ENCODE measurements around the gene WASF3. TPM values are rescaled to one million over a fixed set of nuclear protein-coding genes. Genes with fewer than 3 reads are reported as not detected.

WASF3 gene
- polyA plus RNA-seq, 2 donors = 1.4 to 1.5 TPM

DNA sequence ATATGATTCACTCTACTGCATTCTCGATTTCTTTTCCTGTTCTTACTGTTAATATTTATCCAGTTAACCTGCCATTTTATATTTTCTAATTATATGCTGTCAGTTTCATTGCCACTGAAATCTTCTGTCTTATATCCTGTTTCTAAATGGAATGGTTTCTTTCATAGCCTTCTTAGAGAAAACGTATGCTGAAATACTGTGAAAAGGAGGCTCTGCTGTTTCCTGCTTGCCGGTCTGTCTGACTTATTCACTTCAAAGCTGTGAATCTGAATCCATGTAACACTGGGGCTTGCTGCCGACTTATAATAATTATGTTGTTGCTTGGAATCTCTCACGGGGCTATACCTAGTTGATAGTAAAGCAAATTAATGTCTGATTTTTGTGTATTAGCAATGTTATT is 123.1 kb downstream of the WASF3 start:
- Histone ChIP-seq H3K36me3 (ENCODE audit: control insufficient read depth in 2 of 2, insufficient read depth in 2 of 2, low read length in 1 of 2) (peaks cover 4% of the 10 kb centered on the region in 2 donors), H3K4me3 (ENCODE audit: low read depth in 1 of 2, low read length in 2 of 2) (no peak overlapping the region), H3K9me3 (ENCODE audit: control insufficient read depth in 2 of 2, insufficient read depth in 1 of 2, low read depth in 1 of 2, low read length in 1 of 2) (no peaks in the 10 kb centered on the region), H3K4me1 (ENCODE audit: control insufficient read depth in 2 of 2, insufficient read depth in 2 of 2, low read length in 1 of 2) (no peaks in the 10 kb centered on the region), H3K27me3 (ENCODE audit: control insufficient read depth in 1 of 2, insufficient read depth in 2 of 2, low read length in 2 of 2) (no peaks in the 10 kb centered on the region), H3K27ac (ENCODE audit: low read depth in 2 of 2, low read length in 1 of 2) (no peak overlapping the region)
- WGBS, 2 donors = 73 to 76% methylated on average over 5 of the region's 5 CpGs

- H3K27ac ChIP-seq (ENCODE audit: low read depth in 2 of 2, low read length in 1 of 2) = no peak overlapping the region
- no peaks in the 10 kb centered on the region for H3K4me1 ChIP-seq (ENCODE audit: control insufficient read depth in 2 of 2, insufficient read depth in 2 of 2, low read length in 1 of 2)
- H3K4me3 ChIP-seq (ENCODE audit: low read depth in 1 of 2, low read length in 2 of 2) = no peak overlapping the region
- no peaks in the 10 kb centered on the region for H3K27me3 ChIP-seq (ENCODE audit: control insufficient read depth in 1 of 2, insufficient read depth in 2 of 2, low read length in 2 of 2)
- WGBS, 2 donors = 91 to 93% methylated on average over 15 of the region's 15 CpGs
- peaks cover 4% of the 10 kb centered on the region in 2 donors for H3K36me3 ChIP-seq (ENCODE audit: control insufficient read depth in 2 of 2, insufficient read depth in 2 of 2, low read length in 1 of 2)
- H3K9me3 ChIP-seq (ENCODE audit: control insufficient read depth in 2 of 2, insufficient read depth in 1 of 2, low read depth in 1 of 2, low read length in 1 of 2) = no peaks in the 10 kb centered on the region
Measured at GRCh38 chr13:26681036-26681435, 123.6 kb downstream of the WASF3 start.

DNA sequence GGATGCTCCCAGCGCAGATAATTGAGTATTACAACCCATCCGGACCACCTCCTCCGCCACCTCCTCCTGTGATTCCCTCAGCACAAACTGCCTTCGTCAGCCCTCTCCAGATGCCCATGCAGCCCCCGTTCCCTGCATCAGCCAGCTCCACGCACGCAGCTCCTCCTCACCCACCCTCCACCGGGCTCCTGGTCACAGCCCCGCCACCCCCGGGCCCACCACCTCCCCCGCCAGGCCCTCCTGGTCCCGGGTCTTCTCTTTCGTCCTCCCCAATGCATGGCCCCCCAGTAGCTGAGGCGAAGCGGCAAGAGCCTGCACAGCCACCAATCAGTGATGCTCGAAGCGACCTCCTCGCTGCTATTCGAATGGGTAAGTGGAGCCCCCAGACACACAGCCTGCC is 125.1 kb downstream of the WASF3 start:
- Histone ChIP-seq H3K4me1 (ENCODE audit: control insufficient read depth in 2 of 2, insufficient read depth in 2 of 2, low read length in 1 of 2) (no peaks in the 10 kb centered on the region), H3K27me3 (ENCODE audit: control insufficient read depth in 1 of 2, insufficient read depth in 2 of 2, low read length in 2 of 2) (no peaks in the 10 kb centered on the region), H3K36me3 (ENCODE audit: control insufficient read depth in 2 of 2, insufficient read depth in 2 of 2, low read length in 1 of 2) (peaks cover 4 to 7% of the 10 kb centered on the region in 2 donors), H3K9me3 (ENCODE audit: control insufficient read depth in 2 of 2, insufficient read depth in 1 of 2, low read depth in 1 of 2, low read length in 1 of 2) (no peaks in the 10 kb centered on the region), H3K27ac (ENCODE audit: low read depth in 2 of 2, low read length in 1 of 2) (no peak overlapping the region), H3K4me3 (ENCODE audit: low read depth in 1 of 2, low read length in 2 of 2) (no peak overlapping the region)
- WGBS, 2 donors = 96% methylated on average over 19 of the region's 19 CpGs

- Histone ChIP-seq H3K4me1 (ENCODE audit: control insufficient read depth in 2 of 2, insufficient read depth in 2 of 2, low read length in 1 of 2) (no peaks in the 10 kb centered on the region), H3K4me3 (ENCODE audit: low read depth in 1 of 2, low read length in 2 of 2) (no peak overlapping the region), H3K27ac (ENCODE audit: low read depth in 2 of 2, low read length in 1 of 2) (no peak overlapping the region), H3K36me3 (ENCODE audit: control insufficient read depth in 2 of 2, insufficient read depth in 2 of 2, low read length in 1 of 2) (peaks cover 4 to 7% of the 10 kb centered on the region in 2 donors), H3K9me3 (ENCODE audit: control insufficient read depth in 2 of 2, insufficient read depth in 1 of 2, low read depth in 1 of 2, low read length in 1 of 2) (no peaks in the 10 kb centered on the region), H3K27me3 (ENCODE audit: control insufficient read depth in 1 of 2, insufficient read depth in 2 of 2, low read length in 2 of 2) (no peaks in the 10 kb centered on the region)
- 94 to 95% methylated on average over 22 of the region's 22 CpGs for WGBS, 2 donors
Measured at GRCh38 chr13:26685606-26686005, 128.1 kb downstream of the WASF3 start.

DNA sequence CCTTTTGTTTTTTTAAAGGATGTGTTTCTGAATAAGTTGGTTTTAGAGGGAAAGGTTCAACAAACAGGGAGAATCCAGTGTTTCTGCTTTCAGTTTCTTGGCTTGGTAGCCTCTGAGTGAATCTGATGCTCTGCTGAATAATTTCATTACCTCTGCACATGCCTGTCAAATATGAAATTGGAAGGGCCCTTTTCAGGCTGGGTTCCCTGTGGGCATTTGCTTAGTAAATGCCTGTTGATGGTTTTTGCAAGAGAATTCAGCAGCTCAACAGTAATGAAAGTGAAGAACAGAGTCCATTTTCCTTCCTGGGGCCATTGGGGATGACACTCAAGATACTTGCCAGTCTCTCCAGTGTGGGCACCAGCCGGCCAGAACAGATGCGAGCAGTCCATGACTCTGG is 128.8 kb downstream of the WASF3 start:
- peaks cover 4 to 7% of the 10 kb centered on the region in 2 donors for H3K36me3 ChIP-seq (ENCODE audit: control insufficient read depth in 2 of 2, insufficient read depth in 2 of 2, low read length in 1 of 2)
- no peak overlapping the region for H3K27ac ChIP-seq (ENCODE audit: low read depth in 2 of 2, low read length in 1 of 2)
- WGBS, 2 donors = 94 to 100% methylated on average over 2 of the region's 2 CpGs
- no peaks in the 10 kb centered on the region for H3K27me3 ChIP-seq (ENCODE audit: control insufficient read depth in 1 of 2, insufficient read depth in 2 of 2, low read length in 2 of 2)
- H3K9me3 ChIP-seq (ENCODE audit: control insufficient read depth in 2 of 2, insufficient read depth in 1 of 2, low read depth in 1 of 2, low read length in 1 of 2) = no peaks in the 10 kb centered on the region
- H3K4me1 ChIP-seq (ENCODE audit: control insufficient read depth in 2 of 2, insufficient read depth in 2 of 2, low read length in 1 of 2) = no peaks in the 10 kb centered on the region
- no peak overlapping the region for H3K4me3 ChIP-seq (ENCODE audit: low read depth in 1 of 2, low read length in 2 of 2)

GRCh38 chr13:26688286-26688685 is 130.8 kb downstream of the WASF3 start:
- no peaks in the 10 kb centered on the region for H3K9me3 ChIP-seq (ENCODE audit: control insufficient read depth in 2 of 2, insufficient read depth in 1 of 2, low read depth in 1 of 2, low read length in 1 of 2)
- no peaks in the 10 kb centered on the region for H3K4me1 ChIP-seq (ENCODE audit: control insufficient read depth in 2 of 2, insufficient read depth in 2 of 2, low read length in 1 of 2)
- H3K4me3 ChIP-seq (ENCODE audit: low read depth in 1 of 2, low read length in 2 of 2) = no peak overlapping the region
- H3K27ac ChIP-seq (ENCODE audit: low read depth in 2 of 2, low read length in 1 of 2) = no peak overlapping the region
- H3K36me3 ChIP-seq (ENCODE audit: control insufficient read depth in 2 of 2, insufficient read depth in 2 of 2, low read length in 1 of 2) = peaks cover 0 to 7% of the 10 kb centered on the region in 2 donors
- no peaks in the 10 kb centered on the region for H3K27me3 ChIP-seq (ENCODE audit: control insufficient read depth in 1 of 2, insufficient read depth in 2 of 2, low read length in 2 of 2)
- WGBS, 2 donors = 90 to 96% methylated on average over 8 of the region's 8 CpGs

DNA sequence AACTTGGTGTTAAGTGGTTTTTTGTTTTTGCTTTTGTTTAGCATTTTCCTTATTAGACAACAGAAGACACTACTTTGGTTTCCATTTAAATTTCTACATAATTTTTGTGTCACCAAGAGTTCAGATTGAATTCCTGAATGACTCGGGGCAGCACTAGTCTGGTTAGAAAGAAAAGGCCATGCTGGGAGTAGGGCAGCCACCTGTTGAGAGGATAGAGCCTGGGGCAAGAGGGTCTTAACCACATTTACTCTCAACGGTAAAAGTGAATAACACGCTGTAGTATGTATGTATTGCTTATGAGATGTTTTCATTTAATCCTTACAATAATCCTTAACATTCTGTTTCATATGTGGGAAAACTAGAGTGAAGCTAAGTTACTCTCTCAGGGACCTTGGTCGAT is 131.5 kb downstream of the WASF3 start:
- H3K4me1 ChIP-seq (ENCODE audit: control insufficient read depth in 2 of 2, insufficient read depth in 2 of 2, low read length in 1 of 2) = no peaks in the 10 kb centered on the region
- no peaks in the 10 kb centered on the region for H3K27me3 ChIP-seq (ENCODE audit: control insufficient read depth in 1 of 2, insufficient read depth in 2 of 2, low read length in 2 of 2)
- WGBS, 2 donors = 88 to 90% methylated on average over 4 of the region's 4 CpGs
- peaks cover 0 to 3% of the 10 kb centered on the region in 2 donors for H3K36me3 ChIP-seq (ENCODE audit: control insufficient read depth in 2 of 2, insufficient read depth in 2 of 2, low read length in 1 of 2)
- H3K9me3 ChIP-seq (ENCODE audit: control insufficient read depth in 2 of 2, insufficient read depth in 1 of 2, low read depth in 1 of 2, low read length in 1 of 2) = no peaks in the 10 kb centered on the region
- H3K27ac ChIP-seq (ENCODE audit: low read depth in 2 of 2, low read length in 1 of 2) = no peak overlapping the region
- H3K4me3 ChIP-seq (ENCODE audit: low read depth in 1 of 2, low read length in 2 of 2) = no peak overlapping the region

DNA sequence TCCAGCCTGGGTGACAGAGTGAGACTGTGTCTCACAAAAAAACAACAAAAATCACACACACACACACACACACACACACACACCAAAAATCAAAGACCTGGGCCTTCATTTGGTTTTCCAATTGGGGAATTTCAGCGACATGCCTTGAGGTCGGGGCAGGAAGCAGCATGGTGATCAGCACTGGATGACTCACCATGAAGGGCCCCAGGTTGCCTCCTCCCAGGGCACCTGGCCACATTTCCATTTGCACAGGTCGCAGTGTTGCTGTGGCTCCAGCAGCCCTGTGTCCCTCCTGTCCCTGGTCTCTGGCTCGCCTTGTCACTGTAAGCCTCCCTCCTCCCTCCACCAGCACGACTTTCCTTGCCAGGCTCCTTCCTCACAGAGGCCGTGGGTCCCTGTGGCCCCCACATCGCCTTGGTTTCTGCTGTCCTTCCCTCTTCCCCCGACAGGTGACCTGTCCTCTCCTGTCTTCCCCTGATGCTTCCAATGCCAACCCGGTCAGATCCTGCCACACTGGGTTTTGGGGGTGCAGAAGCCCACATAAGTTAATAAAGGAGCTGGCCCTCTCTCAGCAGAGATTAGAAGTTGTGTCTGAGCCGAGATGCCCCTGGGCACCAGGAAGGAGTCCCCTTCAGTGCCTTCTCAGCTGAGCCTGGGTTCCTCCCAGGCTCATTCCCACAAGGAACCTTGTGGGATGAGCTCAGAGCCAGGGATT is 136.4 kb downstream of the WASF3 start:
- H3K4me1 ChIP-seq (ENCODE audit: control insufficient read depth in 2 of 2, insufficient read depth in 2 of 2, low read length in 1 of 2) = no peaks in the 10 kb centered on the region
- no peaks in the 10 kb centered on the region for H3K9me3 ChIP-seq (ENCODE audit: control insufficient read depth in 2 of 2, insufficient read depth in 1 of 2, low read depth in 1 of 2, low read length in 1 of 2)
- H3K27me3 ChIP-seq (ENCODE audit: control insufficient read depth in 1 of 2, insufficient read depth in 2 of 2, low read length in 2 of 2) = no peaks in the 10 kb centered on the region
- 79 to 90% methylated on average over 10 of the region's 10 CpGs for WGBS, 2 donors
- H3K27ac ChIP-seq (ENCODE audit: low read depth in 2 of 2, low read length in 1 of 2) = no peak overlapping the region
- no peak overlapping the region for H3K4me3 ChIP-seq (ENCODE audit: low read depth in 1 of 2, low read length in 2 of 2)
- no peaks in the 10 kb centered on the region for H3K36me3 ChIP-seq (ENCODE audit: control insufficient read depth in 2 of 2, insufficient read depth in 2 of 2, low read length in 1 of 2)

DNA sequence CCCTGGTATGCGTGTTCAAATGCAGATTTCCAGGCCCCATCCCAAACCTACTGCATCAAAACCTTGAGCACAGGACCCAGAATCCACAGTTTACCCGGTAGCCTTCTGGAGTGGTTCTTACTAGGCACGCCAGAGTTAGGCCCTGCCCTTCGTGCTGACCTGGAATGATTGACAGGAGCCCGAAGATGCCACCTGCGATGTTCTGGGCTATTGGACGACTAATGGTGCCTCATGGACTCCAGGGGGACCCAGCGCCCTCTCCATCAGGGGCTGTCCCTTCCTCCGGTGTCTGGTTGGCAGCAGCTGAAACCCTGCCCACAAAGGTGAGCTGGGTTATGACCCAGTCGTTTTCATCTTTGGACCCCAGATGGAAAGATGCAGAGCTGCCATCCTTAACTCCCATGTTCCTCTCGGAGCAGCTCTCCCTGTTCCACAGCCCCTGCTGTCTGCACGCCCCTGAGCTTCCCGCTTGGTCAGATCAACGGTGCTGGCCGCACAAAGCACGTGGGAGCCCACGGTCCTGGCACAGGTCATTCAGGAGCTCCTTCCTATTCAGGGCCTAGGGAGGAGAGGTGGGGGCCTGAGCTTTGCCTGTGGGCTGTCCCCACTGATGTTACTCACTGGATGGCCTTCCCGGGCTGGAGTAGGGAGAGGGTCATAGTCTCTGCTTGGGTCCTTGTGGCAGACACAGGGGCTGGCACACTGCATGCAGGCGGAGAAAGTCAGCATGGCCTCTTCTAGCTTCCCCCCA is 137.3 kb downstream of the WASF3 start:
- no peak overlapping the region for H3K4me3 ChIP-seq (ENCODE audit: low read depth in 1 of 2, low read length in 2 of 2)
- H3K36me3 ChIP-seq (ENCODE audit: control insufficient read depth in 2 of 2, insufficient read depth in 2 of 2, low read length in 1 of 2) = no peaks in the 10 kb centered on the region
- H3K4me1 ChIP-seq (ENCODE audit: control insufficient read depth in 2 of 2, insufficient read depth in 2 of 2, low read length in 1 of 2) = no peaks in the 10 kb centered on the region
- no peak overlapping the region for H3K27ac ChIP-seq (ENCODE audit: low read depth in 2 of 2, low read length in 1 of 2)
- H3K27me3 ChIP-seq (ENCODE audit: control insufficient read depth in 1 of 2, insufficient read depth in 2 of 2, low read length in 2 of 2) = no peaks in the 10 kb centered on the region
- no peaks in the 10 kb centered on the region for H3K9me3 ChIP-seq (ENCODE audit: control insufficient read depth in 2 of 2, insufficient read depth in 1 of 2, low read depth in 1 of 2, low read length in 1 of 2)
- WGBS, 2 donors = 82 to 85% methylated on average over 19 of the region's 19 CpGs

GRCh38 chr13:26695360-26695705 is 137.8 kb downstream of the WASF3 start:
- Histone ChIP-seq H3K9me3 (ENCODE audit: control insufficient read depth in 2 of 2, insufficient read depth in 1 of 2, low read depth in 1 of 2, low read length in 1 of 2) (no peaks in the 10 kb centered on the region), H3K27me3 (ENCODE audit: control insufficient read depth in 1 of 2, insufficient read depth in 2 of 2, low read length in 2 of 2) (no peaks in the 10 kb centered on the region), H3K4me3 (ENCODE audit: low read depth in 1 of 2, low read length in 2 of 2) (no peak overlapping the region), H3K36me3 (ENCODE audit: control insufficient read depth in 2 of 2, insufficient read depth in 2 of 2, low read length in 1 of 2) (no peaks in the 10 kb centered on the region), H3K4me1 (ENCODE audit: control insufficient read depth in 2 of 2, insufficient read depth in 2 of 2, low read length in 1 of 2) (no peaks in the 10 kb centered on the region), H3K27ac (ENCODE audit: low read depth in 2 of 2, low read length in 1 of 2) (no peak overlapping the region)
- 59 to 71% methylated on average over 9 of the region's 9 CpGs for WGBS, 2 donors

Measured in esophagus (tissue), 2 donors.